Lung (tissue), 12 donors: ENCODE measurements around the gene ZBP1. TPM values are rescaled to one million over a fixed set of nuclear protein-coding genes. Genes with fewer than 3 reads are reported as not detected.

Experiments
- ATAC-seq: fragments of 200-7000 bp; cut with Tn5 transposase; one replicate; pipeline ENCODE4 v1.9.1; 2020; ENCODE audit warnings: moderate number of reproducible peaks; ENCODE audit not compliant: insufficient read depth, low FRiP score
- DNase-seq, 3 donors: peaks; one replicate each; pipeline ENCODE4 v3.0.0-alpha.2; 2013 to 2017
- H3K27ac ChIP-seq, 2 donors: one replicate each; pipeline ENCODE4 v1.5.1; 2013; ENCODE audit warnings: mild to moderate bottlenecking in 2 of 2, moderate library complexity in 2 of 2, control low read depth in 1 of 2, inconsistent platforms in 1 of 2, low read depth in 1 of 2, low read length in 1 of 2
- H3K27me3 ChIP-seq, 3 donors: one replicate each; pipeline ENCODE4 v1.5.1; 2013; ENCODE audit warnings: low read length in 2 of 3; ENCODE audit not compliant: control insufficient read depth in 3 of 3, insufficient read depth in 3 of 3
- H3K36me3 ChIP-seq, 4 donors: one replicate each; pipeline ENCODE4 v1.5.1; 2013; ENCODE audit warnings: low read length in 4 of 4, mild to moderate bottlenecking in 1 of 4, moderate library complexity in 1 of 4; ENCODE audit not compliant: control insufficient read depth in 4 of 4, insufficient read depth in 4 of 4
- H3K4me1 ChIP-seq, 5 donors: one replicate each; pipeline ENCODE4 v1.5.1; 2013; ENCODE audit warnings: low read length in 5 of 5, mild to moderate bottlenecking in 2 of 5, moderate library complexity in 1 of 5; ENCODE audit not compliant: control insufficient read depth in 5 of 5, insufficient read depth in 5 of 5
- H3K4me3 ChIP-seq: one replicate; pipeline ENCODE4 v1.5.1; 2013; ENCODE audit warnings: mild to moderate bottlenecking, control low read depth, moderate library complexity
- H3K9ac ChIP-seq, 2 donors: one replicate each; pipeline ENCODE4 v1.5.1; 2013; ENCODE audit warnings: low read length in 2 of 2, control low read depth in 1 of 2; ENCODE audit not compliant: insufficient read depth in 1 of 2
- H3K9me3 ChIP-seq, 4 donors: one replicate each; pipeline ENCODE4 v1.5.1; 2013; ENCODE audit warnings: low read length in 3 of 4, mild to moderate bottlenecking in 1 of 4, moderate library complexity in 1 of 4; ENCODE audit not compliant: control insufficient read depth in 4 of 4, insufficient read depth in 3 of 4
- WGBS, 2 donors: extraction: QIAGEN DNeasy Blood & Tissue Kit; methylation state at CpG; one replicate each; pipeline ENCODE4 v1.1.7; 2013; 5-methylcytosine and 5-hydroxymethylcytosine counted together
- polyA plus RNA-seq, 2 donors: library from polyadenylated mRNA; stranded (reverse); fragments of 200-250 nt; gene quantifications; one replicate each; pipeline ENCODE4 v1.2.1, GENCODE V29; 2013
- total RNA-seq, 2 donors: library from RNA; depleted of rRNA in 1 of 2; stranded (reverse); fragments of >200 nt in 1 of 2; gene quantifications; one replicate each; pipeline ENCODE4 v1.2.1, GENCODE V29; 2014 to 2021
- TF ChIP-seq, protein P1 (sequence below): IDR thresholded peaks from 2 replicates; pipeline ENCODE4 v1.5.1; 2012; ENCODE audit warnings: mild to moderate bottlenecking; ENCODE audit errors: control extremely low read depth, extremely low read depth
- donor health status: control.
- donor health status: control.
- donor health status: Bipolar disorder and iron deficiency.
- donor health status: healthy.
- donor health status: DM: yes; HTN: yes; CAD: no.

ZBP1 gene
- total and polyA plus RNA-seq, 4 donors = 1.3 to 5.3 (median 2.5) TPM

DNA sequence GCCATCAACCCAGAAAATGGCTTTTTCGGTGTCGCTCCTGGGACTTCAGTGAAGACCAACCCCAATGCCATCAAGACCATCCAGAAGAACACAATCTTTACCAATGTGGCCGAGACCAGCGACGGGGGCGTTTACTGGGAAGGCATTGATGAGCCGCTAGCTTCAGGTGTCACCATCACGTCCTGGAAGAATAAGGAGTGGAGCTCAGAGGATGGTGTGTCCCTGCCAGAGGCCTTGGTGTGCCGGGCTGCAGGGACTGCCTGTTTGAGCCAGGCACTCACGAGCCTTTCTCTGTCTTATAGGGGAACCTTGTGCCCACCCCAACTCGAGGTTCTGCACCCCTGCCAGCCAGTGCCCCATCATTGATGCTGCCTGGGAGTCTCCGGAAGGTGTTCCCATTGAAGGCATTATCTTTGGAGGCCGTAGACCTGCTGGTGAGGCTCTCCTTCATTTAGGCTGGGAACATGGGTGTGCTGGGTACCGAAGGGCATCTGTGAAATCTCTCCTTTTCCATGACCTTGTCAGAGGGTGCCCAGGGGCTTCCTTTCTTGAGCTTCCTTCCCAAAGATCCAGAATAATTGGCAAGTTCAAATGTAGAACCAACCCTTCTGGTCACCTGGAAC, 55.9 kb downstream of the ZBP1 start:
- H3K27me3 ChIP-seq = peaks cover 0 to 8% (median 0%) of the 10 kb centered on the region in 3 donors

DNA sequence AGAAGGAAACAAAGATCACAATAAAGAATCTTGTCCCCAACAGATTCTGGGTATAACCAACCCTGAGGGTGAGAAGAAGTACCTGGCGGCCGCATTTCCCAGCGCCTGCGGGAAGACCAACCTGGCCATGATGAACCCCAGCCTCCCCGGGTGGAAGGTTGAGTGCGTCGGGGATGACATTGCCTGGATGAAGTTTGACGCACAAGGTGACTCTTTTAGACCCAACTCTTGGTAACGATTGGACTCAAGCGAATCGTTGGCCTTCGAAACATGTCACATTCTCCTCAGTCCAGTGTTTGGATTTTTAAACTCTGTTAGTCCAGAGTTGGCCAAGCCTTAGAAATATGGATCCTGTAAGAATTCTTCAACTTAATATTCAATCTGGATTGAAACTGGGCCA, 56.7 kb downstream of the ZBP1 start:
- no peak overlapping the region for H3K4me3 ChIP-seq
- no peak overlapping the region for H3K9ac ChIP-seq
- WGBS, 2 donors = 97 to 98% methylated on average over 12 of the region's 12 CpGs
- DNase-seq (no peak), ATAC-seq (no peak)
- H3K27me3 ChIP-seq = peaks cover 0 to 8% (median 0%) of the 10 kb centered on the region in 3 donors
- no peaks in the 10 kb centered on the region for H3K4me1 ChIP-seq
- no peaks in the 10 kb centered on the region for H3K36me3 ChIP-seq
- no peak overlapping the region for H3K27ac ChIP-seq
- no peaks in the 10 kb centered on the region for H3K9me3 ChIP-seq
- TF ChIP-seq, protein P1, sequence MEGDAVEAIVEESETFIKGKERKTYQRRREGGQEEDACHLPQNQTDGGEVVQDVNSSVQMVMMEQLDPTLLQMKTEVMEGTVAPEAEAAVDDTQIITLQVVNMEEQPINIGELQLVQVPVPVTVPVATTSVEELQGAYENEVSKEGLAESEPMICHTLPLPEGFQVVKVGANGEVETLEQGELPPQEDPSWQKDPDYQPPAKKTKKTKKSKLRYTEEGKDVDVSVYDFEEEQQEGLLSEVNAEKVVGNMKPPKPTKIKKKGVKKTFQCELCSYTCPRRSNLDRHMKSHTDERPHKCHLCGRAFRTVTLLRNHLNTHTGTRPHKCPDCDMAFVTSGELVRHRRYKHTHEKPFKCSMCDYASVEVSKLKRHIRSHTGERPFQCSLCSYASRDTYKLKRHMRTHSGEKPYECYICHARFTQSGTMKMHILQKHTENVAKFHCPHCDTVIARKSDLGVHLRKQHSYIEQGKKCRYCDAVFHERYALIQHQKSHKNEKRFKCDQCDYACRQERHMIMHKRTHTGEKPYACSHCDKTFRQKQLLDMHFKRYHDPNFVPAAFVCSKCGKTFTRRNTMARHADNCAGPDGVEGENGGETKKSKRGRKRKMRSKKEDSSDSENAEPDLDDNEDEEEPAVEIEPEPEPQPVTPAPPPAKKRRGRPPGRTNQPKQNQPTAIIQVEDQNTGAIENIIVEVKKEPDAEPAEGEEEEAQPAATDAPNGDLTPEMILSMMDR = no peak

More for the DNA sequence above, 55.9 kb downstream of the ZBP1 start:
- 90 to 93% methylated on average over 14 of the region's 14 CpGs for WGBS, 2 donors
- no peaks in the 10 kb centered on the region for H3K36me3 ChIP-seq
- ATAC-seq (no peak), DNase-seq (no peak)
- H3K27ac ChIP-seq = no peak overlapping the region
- no peak overlapping the region for H3K4me3 ChIP-seq
- no peaks in the 10 kb centered on the region for H3K9me3 ChIP-seq
- H3K4me1 ChIP-seq = no peaks in the 10 kb centered on the region
- TF ChIP-seq, protein P1 = no peak
- H3K9ac ChIP-seq = no peak overlapping the region

DNA sequence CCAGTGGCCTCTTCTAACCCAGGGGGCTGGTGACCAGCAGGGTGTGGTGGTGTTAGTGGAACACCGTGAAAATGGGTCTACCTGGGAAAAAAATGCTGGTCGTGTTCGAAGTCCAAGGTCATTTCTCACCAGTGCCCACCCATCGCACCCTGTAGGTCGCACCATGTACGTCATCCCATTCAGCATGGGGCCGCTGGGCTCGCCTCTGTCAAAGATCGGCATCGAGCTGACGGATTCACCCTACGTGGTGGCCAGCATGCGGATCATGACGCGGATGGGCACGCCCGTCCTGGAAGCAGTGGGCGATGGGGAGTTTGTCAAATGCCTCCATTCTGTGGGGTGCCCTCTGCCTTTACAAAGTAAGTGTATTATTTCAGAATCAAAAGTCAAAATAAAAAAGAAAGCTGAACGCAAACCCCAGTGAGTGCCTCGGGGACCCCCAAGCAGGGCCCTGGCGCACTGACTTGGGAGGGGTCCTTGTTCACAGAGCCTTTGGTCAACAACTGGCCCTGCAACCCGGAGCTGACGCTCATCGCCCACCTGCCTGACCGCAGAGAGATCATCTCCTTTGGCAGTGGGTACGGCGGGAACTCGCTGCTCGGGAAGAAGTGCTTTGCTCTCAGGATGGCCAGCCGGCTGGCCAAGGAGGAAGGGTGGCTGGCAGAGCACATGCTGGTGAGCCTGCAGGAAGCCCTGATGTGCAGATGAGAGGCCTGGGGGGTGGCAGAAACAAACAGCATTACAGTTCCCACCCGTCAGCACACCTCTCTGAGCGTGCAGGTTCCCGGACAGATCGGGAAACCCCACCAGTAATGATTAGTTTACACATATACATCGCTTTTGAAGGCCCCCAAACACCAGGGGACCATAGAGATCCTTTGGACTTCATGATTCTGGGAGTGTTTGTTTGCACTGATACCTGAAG, 57.4 kb downstream of the ZBP1 start:
- no peak overlapping the region for H3K4me3 ChIP-seq
- 94 to 96% methylated on average over 35 of the region's 35 CpGs for WGBS, 2 donors
- H3K27me3 ChIP-seq = peaks cover 0 to 9% (median 0%) of the 10 kb centered on the region in 3 donors
- no peak for DNase-seq
- no peak overlapping the region for H3K27ac ChIP-seq
- H3K9me3 ChIP-seq = no peaks in the 10 kb centered on the region
- no peaks in the 10 kb centered on the region for H3K4me1 ChIP-seq
- H3K9ac ChIP-seq = no peak overlapping the region
- ATAC-seq = no peak
- TF ChIP-seq, protein P1 = no peak
- no peaks in the 10 kb centered on the region for H3K36me3 ChIP-seq
